NCI-H1436 treated with DMSO at 0.1 percent for 48 hours (cell line): ENCODE data around the gene CFAP91.

ENCODE experiments used
- DNase-seq: peaks from one replicate; lab custom pipeline; 2025; lab: John Stamatoyannopoulos, UW

The CFAP91 gene

DNA sequence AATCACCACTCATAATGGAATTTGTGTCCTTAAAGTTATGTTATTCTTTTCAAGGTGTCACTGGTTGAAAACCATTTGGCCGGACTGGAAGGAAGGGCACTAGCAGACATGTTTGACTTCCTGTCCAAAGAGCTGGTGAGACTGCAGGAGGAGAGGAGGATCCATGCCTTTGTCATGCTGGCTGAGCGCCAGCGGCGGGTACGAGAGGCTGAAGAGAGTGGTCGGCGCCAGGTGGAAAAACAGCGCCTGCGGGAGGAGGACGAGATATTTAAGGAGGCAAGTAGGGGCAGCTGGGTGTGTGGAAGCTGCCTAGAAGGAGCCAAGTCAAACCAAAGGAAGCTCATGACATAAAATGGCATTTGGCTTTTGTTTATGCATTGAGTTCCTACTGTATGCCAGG lies 41.1 kb downstream of the CFAP91 start:
- DNase-seq: no peak

DNA sequence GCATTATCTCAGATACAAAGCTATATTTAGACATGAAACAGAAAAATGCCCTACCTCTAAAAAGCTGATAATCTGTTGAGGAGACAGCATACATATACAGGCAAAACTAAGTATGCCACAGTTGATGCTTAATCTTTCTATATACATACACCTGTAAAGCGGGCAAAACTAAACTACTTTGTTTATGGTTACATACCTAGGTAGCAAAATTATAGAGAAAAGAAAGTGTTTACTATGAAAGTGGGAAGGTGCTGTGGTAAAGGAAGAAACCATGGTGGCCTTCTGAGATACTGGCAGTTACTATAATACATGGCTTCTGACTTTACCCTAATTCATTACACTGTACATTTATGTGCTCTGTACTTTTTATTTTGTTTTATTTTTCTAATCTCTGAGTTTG lies 43.1 kb downstream of the CFAP91 start:
- DNase-seq: no peak

GRCh38 chr3:119746423-119746822 lies 43.6 kb downstream of the CFAP91 start:
- no peak for DNase-seq

DNA sequence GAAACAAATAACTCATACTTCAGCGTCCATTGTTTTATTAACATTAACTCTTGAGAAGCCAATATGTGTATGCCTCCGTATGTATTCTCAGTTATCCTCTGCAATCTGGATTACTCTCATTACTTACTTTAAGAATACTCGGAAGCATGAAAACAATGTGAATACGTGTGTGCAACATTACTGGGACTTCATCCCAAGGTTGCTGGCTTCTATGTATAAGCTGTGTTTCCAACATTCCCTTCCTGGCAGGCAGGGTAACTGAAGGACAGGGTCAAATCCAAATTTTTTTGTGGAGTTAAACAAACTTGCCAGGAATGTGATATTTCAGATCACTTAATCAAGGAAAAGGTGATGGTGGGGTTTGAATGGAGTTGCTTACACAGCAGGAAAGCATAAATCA lies 44.5 kb downstream of the CFAP91 start:
- no peak for DNase-seq

GRCh38 chr3:119748991-119749390 lies 46.2 kb downstream of the CFAP91 start:
- DNase-seq: no peak

DNA sequence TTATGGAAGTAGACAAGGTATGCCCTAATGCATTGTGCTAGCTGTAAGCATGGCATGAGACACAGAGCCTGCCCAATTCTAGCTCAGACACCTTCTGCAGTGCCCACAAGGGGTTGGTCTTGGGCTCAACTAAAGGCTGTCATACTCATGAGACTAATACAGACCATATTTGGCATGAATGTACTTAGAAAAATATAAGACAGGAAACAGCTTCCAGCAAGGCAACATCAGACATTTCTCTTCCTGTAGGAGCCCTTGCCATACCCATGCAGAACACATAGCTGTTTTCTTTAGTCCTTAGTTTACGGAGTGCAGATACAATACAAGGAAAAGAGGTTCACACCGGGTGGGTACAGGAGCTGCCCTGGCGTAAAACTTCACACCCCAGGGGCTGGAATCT lies 48.6 kb downstream of the CFAP91 start:
- DNase-seq: no peak
